Fibroblast of lung (primary cell): ENCODE results near the gene PLD1.

ENCODE experiments used
- EZH2 ChIP-seq: IDR thresholded peaks from 2 replicates; pipeline ENCODE4 v1.5.1; 2012; ENCODE audit warnings: low read length, control low read depth, mild to moderate bottlenecking; ENCODE audit errors: missing control alignments
- TF ChIP-seq, protein P1 (sequence below), 2 donors: IDR thresholded peaks in 1 of 2; conservative IDR thresholded peaks in 1 of 2; 1 replicate in 1 of 2; 2 replicates in 1 of 2; pipeline ENCODE4 v1.5.1; 2011 to 2012; ENCODE audit warnings: low read length in 2 of 2, control low read depth in 1 of 2, inconsistent platforms in 1 of 2, low read depth in 1 of 2, mild to moderate bottlenecking in 1 of 2

GRCh38 chr3:171849617-171850319, 39.5 kb upstream of the PLD1 start:
- TF ChIP-seq, protein P1, sequence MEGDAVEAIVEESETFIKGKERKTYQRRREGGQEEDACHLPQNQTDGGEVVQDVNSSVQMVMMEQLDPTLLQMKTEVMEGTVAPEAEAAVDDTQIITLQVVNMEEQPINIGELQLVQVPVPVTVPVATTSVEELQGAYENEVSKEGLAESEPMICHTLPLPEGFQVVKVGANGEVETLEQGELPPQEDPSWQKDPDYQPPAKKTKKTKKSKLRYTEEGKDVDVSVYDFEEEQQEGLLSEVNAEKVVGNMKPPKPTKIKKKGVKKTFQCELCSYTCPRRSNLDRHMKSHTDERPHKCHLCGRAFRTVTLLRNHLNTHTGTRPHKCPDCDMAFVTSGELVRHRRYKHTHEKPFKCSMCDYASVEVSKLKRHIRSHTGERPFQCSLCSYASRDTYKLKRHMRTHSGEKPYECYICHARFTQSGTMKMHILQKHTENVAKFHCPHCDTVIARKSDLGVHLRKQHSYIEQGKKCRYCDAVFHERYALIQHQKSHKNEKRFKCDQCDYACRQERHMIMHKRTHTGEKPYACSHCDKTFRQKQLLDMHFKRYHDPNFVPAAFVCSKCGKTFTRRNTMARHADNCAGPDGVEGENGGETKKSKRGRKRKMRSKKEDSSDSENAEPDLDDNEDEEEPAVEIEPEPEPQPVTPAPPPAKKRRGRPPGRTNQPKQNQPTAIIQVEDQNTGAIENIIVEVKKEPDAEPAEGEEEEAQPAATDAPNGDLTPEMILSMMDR (conservative IDR thresholded peaks at IDR 0.05 in 1 of 2, IDR thresholded peaks at IDR 0.05 in 1 of 2; ENCODE audit: low read depth in 1 of 2, low read length in 2 of 2), result no peak
- TF ChIP-seq EZH2, result no peak
